ENCODE measurements around the gene DSG2.

DSG2 gene

DNA sequence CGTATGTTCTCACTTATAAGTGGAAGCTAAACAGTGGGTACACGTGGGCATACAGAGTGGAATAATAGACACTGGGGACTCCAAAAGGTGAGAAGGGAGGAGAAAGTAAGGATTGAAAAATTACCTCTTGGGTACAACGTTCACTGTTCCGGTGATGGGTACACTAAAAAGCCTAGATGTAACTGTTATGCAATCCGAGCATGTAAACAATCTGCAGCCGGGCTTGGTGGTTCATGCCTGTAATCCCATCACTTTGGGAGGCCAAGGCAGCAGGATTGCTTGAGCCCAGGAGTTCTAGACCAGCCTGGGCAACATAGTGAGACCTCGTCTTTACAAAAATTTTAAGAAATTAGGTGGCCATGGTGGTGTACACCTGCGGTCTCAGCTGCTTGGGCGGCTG lies 60.6 kb downstream of the DSG2 start:
- no peak for DNase-seq

DNA sequence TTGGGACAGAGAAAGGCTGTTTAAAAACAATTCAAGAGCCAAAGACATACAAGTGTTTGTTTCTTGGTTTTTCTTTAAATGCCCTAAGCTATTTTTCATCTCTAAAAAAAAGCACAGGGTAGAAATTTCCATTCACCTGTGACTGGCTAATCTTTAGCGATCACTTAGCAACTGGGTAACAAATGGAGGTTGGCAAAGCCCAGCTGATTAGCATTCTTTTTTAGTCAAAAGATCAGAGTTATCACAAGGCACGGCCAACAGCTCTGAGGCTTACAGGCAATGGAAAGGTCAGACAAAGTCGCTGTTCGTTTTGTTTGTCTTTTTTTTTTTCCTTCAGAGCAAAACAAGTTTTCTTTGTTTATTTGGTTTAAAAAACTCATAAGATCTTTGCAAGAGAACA lies 64.7 kb downstream of the DSG2 start:
- DNase-seq, result no peak

DNA sequence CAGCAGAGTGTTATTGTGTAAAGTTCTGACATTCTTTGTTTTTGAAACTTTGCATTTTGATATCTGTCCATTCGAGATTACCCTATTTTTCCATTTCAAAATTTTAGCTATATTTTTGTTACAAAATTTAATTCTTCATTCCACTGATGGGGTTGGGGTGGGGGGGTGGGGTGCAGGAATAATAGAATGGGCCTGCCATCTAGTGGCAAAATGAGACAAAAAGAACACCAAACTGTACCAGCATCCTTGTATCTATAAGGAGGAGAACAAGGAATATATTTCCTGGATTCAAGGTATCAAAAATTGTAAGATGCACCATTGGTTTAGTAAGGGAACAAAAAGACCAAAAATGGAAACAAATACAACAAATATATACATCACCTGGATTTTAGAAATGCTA lies 65.8 kb downstream of the DSG2 start:
- no peak for DNase-seq

DNA sequence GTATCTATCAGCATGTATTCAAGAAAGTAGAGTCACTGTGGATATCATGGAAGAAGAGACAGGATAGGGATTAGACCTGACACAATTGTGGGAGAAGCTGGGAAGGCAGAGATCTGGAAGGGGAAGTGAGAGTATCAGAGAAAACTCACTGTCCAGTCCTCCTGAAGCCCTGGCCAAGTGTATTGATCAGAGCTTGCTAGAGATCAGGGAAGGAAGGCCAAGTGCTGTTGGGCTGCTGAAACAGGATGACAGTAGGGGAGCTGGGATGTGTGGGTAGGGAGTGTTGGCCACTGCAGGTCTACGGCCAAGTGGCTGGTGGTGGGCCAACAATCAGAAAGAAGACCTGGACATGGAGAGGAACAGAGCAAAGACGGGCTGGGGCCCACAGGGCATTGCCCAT lies 67.4 kb downstream of the DSG2 start:
- DNase-seq, result no peak

DNA sequence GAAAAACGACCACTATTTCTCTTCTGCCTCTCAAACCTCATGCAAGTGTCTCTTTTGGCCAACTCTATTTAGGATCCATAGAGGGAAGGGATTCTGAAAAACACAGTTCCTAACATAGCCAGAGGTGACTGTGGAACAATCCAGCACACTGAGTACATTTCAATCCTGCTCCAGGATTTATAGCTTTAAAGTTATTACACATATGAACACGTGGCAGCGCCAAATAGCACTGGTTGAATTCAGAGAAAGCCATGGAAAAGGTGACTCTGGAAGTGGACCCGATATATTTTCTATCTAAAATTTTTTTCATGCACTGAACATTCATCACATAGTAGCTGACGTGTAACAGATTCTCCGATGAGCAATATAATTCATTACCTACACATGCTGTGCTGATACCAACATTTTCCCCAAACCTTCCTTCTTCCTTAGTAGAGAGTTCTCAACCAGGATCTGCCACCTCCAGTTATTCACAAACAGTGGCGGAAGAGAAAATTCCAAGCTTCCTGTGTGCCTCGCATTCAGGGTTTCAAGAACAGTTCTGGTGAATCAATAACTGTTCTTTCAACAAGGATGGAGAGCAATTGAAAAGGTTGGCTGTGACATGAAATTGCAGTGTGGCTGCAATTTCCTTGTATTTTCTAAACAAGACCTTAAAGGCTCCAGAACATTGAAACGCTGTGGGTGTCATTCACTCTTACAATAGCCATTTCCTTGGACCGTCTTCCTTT lies 68.0 kb downstream of the DSG2 start:
- no peak for DNase-seq

DNA sequence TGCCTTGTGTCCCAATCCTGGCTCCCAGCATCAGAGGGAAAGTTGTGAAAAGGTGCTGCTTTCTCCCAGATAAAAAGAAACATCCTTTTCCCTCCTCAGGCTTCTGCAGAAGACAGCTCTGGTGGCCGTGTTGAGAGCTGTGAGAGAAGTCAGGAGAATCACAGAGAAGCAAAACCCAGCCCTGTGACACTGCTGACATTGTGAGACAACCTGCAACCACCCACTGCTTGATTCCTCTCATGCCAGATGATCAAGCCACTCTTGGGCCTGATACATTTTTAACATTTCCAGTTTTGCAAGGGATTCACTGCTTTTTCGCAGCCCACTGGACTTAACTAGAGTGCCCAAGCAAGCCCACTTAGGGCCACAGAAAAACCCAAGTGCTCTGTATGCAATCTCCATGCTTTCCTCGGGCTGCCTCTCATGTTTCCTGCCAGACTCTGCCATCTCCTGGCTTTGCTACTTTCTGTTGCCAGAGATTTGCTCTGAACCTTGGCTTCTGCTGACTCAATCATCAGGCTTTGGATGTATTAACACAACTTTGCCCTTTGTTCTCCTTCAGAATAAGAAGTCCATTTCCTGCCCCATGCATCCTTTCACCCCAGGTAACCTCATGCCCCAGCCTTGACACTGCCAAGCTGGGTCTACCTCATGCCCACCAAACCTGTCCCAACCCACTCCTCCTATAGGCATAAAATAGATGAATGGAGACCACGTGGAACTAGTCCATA lies 68.8 kb downstream of the DSG2 start:
- no peak for DNase-seq

DNA sequence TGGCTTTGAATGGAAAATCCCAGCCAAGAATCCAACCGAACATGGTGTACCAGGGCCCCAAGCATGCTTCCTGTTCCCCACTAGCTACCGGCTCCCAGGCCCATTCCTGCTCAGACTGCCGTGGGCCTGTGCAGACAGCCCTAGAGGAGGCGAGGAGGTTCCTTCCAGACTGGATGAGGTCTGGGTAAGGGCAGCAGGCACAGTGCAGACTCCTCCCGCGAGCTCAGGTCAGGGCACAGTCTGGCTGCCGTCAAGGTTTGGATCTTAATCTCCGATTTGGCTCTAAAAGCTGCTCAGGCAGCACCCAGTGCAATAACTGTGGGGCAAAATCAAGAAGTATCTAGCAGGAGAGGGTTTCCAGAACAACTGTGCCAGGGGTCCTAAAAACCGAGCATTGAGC lies 74.4 kb downstream of the DSG2 start:
- no peak for DNase-seq

DNA sequence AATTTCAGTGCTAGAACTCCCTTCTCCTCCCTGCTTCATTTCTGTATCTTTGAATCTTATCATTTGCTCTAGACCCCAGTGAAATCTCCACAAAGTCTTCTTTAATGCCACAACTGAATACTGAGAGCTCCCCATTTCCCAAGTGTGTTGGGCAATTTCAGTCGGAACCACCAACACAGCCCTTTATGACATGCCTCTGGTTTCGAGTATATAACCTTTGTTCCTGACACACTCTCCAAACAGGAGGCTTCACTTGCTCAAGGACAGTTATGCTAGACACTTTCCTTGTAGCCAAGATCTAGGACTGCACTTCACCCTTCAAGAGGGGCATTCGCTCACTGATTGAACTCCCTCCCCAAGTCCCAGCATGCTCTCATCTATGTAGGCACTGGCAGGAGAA lies 75.1 kb downstream of the DSG2 start:
- DNase-seq, result no peak

DNA sequence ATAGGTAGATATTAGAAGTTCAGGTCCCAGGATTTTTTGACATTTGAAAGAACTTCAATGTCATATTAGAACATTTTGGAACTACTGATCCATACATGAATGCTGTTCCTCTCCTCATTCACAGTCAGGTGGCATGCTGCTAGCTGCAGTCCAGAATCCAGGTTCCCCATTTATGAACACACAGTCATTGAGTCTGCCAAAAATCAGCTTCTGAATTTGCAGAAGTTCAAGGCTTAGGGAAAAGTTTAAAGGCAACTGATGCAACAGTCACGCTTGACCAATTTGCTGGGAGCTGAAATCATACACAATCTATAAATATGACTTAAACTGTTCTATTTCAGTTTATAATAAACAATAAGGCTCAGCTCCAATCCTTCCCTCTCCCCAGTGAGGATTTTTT lies 76.4 kb downstream of the DSG2 start:
- DNase-seq, result no peak

DNA sequence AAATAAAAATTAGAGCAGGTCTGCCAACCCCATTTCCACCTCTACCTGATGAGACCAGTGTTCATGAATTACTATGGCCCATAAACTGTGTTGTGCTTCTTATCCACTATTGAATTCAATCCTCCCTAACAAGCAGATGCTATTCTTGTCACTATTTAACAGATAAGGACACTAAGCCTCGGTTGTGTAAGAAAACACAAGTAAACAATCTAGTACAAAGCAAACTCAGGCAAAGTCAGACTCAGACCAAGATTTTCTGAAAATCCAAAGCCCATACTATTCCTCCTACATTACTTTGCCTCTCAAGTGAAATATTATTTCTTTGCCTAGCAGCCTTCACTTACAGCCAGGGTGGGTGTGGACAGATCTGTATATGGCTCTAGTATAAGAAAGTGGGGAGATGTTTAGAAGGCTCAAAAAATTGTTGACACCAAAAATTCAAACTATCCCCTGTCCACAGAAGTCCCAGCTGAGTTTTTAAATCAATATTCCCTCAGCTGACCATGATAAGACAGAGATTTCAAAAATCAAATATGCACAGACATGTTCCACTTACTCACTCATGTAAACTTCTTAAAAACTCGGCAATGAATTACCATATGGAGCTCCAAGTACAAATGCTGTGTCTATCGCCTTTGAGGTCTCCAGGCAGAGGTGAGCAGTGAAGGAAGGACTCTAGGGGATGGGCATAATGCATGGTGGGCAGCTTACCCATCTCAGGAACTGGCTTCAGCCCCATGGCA lies 77.7 kb downstream of the DSG2 start:
- DNase-seq, result no peak

DNA sequence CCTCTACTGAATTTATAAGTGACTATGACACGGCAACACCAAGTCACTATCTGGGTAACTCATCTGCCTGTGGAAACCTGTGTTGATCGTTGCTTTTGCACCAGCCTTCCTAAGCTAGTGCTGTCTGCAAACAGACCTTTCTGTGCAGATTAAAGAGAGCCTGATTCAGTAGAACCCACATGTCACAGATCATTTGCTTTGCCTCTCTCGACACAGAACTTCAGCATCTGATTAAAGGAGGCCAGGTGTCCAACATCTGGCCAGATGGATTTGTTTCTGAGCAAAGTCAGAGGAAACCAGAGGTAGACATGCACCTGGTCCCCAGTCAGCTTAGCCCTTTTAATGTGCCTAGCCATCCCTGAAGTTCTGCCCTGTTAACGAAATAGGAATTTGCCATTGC lies 78.7 kb downstream of the DSG2 start:
- no peak for DNase-seq

DNA sequence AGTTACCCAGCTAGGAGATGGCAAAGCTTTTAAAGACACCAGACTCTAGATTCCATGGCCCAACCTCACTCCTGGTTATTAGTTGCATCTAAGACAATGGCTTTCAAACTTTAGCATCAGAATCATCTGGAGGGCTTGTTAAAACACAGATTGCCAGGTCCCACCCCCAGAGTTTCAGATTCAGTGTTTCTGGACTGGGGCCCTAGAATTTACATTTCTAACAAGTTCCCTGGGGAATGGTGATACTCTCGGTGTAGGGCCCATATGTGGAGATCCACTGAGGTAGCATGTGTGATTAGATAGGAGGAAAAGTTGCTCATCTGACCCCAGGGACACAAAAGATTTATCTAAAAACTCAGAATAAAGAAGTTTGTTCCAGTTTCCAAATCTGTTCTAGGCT lies 79.2 kb downstream of the DSG2 start:
- DNase-seq, result no peak

DNA sequence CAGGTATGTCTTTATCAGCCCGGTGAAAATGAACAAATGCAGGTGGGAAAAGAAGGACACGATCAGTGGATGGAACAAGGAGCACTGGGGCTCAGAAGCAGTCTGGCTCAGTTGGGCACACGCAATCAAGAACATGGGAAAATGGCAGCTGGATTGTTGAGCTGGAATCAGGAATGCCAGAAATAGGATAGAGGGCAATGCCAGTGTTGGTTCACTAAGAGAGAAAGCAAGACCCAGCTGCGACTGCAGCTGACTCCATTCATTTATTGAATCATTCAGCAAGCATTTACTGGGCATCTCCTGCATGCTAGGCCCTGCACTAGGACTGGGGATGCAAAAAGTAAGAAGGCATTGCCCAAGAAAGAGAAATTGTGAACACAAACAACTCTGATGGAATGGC lies 80.1 kb downstream of the DSG2 start:
- DNase-seq, result no peak

DNA sequence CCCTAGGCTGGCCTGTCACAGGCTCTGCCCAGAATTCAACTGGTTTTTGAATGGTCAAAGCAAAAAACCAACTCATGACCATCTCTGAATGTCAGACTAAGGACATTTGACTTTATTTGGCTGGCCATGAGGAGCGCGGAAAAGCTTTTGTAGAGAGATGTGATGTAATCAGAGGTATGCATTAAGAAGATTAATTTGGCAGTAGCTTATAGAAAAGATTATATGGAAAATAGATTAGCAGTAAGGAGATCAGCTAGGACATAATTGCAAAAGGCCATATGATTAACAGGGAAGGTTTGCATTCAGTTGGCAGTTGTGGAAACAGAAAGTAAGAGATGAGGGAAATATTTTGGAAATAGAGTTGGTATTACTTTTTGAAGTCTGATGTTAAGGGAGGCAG lies 81.4 kb downstream of the DSG2 start:
- no peak for DNase-seq

DNA sequence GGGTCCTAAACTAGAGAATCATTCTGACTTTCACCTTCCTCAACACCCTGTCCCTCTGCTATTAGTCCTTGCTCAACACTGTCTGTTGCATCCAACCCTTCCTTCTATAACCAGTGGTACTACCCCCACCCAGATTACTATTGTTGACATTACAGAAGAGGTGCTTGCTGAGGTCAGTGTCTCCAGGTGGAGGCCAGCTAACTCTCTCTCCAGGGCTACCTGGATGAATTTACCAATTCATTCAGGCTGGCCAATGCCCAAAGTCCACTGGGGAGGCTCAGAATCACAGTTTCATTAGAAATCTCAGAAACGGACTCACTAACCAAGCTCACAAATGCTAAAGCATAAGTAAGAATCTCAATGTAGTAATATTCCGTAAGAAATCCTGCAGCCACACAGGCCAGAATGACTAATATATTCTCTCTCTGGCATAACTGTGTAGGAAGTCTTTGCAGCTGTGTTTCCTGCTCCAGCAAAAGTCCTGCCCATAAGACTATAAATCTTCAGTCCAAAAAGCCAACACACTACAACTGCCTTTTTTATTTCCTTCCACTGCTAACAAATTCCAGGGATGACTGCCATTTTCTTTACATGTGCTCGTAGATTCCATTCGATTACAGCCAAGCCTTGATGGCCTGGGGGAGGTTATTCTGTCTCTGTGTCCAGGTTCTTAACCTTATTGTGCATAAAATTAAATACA lies 83.7 kb downstream of the DSG2 start:
- DNase-seq, result no peak

DNA sequence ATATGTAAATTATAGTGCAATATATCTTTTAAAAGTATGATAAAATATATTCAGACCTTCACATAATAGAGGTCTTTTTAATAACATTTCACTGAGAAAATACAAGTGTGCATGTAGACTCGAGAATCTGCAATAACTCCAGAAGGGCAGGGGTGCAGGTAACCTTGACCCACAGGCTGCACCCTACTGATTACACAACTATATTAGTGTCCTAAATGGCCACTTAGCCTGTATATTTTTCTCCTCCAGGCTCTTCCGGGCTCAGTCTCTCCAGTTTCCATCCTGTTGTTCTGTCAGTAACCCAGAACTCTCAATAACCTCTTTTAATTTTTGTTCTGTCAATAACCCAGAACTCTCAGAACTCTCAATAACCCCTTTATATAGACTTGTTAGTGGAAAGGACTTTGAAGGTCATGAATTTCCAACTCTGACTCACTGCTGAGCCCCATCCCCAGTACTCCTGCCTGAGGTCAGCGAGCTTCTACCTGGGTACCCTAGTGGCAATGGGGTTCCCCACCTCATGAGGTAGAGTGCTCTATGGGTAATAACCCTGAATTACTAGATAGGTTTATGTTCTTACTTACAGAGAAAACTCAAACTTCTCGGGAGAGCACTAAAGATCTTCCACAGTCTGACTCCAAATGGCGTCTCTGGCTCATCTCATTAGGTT lies 85.3 kb downstream of the DSG2 start:
- DNase-seq, result no peak

DNA sequence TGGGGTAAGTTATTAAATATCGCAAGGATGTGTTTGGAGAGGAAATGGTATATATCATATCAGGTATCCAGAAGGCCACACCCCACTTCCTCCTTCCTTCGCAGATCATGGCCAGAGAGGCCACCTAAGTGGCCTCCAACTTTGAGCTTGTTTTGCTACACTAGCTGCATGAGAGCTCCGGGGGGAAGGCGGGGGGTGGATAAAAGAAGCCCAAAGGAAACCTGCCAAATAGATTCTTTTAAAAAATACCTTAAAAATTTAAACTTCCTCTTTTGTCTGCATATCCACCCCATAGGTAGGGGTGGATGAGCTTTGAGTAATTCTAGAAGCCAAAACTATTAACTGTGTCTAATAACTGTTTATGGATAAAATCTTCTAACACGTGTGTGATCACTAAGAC lies 88.0 kb downstream of the DSG2 start:
- DNase-seq, result no peak

DNA sequence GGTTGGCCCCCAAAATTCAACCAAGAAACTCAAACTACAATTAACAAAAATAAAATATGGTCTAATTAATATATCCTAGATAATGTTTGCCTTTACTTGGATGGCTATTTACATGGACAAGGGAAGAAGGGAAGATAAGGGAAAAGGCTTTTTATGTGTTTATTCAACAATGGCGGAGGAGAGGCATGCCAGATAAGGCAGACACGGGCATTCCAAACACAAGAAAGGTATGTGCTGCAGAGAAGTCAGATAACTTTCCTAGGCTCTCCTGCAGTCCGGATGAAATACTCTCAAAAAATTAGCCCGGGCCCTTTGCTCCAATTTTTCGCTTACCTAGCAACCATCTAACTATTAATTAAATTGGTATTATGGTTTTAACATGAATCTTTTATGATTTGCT lies 88.6 kb downstream of the DSG2 start:
- DNase-seq, result no peak

DNA sequence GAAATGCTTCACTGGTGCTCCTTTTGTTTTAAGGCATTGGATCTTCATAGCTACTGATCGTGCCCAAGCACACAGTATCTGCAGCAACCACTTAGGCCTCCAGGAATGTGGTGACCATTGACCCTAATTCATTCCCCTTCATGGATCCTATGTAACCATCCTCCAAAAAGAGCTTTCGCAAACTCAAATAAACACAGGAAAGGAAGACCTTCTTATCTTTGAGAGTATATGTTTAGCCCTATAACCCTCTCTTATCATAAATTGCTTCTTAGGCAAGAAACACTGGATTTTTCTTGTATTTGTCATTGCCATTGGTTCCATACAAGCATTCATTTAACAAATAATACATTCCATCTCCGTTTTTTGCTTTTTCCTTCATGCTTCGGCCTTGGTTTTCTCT lies 89.6 kb downstream of the DSG2 start:
- no peak for DNase-seq

DNA sequence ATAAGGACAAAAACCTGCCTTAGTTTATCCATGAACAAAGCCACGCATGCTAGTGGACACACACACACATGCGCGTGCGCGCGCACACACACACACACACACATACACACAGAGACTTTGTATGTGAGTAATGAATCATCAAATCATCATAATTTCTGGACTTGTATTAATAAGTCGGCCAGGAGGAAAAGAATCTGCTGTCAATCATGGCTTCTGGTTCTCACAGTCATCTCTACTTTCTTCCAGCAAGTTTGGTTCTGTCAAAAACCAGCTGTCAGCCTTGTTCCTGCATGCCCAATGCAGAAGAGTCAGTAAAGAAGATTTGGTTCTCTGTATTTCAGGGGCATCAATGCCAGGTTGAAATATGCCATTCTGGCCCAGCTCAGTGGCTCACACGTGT lies 92.6 kb downstream of the DSG2 start:
- no peak for DNase-seq

DNA sequence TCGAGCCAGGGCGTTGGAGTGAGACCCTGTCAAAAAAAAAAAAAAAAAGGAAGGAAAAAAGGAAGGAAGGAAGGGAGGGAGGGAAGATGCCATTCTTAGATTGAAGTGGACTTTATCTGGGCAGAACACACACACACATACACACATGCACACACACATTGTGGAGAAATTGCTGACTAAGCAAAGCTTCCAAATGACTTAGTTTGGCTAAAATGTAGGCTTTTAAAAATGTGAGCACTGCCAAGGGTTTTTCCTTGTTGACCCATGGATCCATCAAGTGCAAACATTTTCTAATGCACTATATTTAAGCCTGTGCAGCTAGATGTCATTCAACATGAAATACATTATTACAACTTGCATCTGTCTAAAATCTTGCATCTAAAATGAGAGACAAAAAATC lies 93.1 kb downstream of the DSG2 start:
- DNase-seq, result no peak

DNA sequence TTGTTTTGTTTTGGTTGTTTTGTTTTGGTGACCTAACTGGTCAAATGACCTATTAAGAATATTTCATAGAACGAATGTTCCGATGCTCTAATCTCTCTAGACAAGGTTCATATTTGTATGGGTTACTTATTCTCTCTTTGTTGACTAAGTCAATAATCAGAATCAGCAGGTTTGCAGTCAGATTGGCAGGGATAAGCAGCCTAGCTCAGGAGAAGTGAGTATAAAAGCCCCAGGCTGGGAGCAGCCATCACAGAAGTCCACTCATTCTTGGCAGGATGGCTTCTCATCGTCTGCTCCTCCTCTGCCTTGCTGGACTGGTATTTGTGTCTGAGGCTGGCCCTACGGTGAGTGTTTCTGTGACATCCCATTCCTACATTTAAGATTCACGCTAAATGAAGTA lies 93.7 kb downstream of the DSG2 start, which contains the start of gene TTR:
Gene TTR, plus strand, starts transcription at position 250 of the 400 bp plus-strand sequence. Its CDS starts 26 bp downstream, at position 276.
- no peak for DNase-seq
